RPMI8226 (cell line): Measurements from ENCODE around the gene ZNF169.
"Not testable (repeated sequence)": the region's sequence is repeated elsewhere in the genome, so short reads cannot be mapped to it uniquely, and the experiment has no call there.

ENCODE experiments used
- DNase-seq: peaks from one replicate; pipeline ENCODE4 v3.0.0-alpha.2; 2015

Gene ZNF169

DNA sequence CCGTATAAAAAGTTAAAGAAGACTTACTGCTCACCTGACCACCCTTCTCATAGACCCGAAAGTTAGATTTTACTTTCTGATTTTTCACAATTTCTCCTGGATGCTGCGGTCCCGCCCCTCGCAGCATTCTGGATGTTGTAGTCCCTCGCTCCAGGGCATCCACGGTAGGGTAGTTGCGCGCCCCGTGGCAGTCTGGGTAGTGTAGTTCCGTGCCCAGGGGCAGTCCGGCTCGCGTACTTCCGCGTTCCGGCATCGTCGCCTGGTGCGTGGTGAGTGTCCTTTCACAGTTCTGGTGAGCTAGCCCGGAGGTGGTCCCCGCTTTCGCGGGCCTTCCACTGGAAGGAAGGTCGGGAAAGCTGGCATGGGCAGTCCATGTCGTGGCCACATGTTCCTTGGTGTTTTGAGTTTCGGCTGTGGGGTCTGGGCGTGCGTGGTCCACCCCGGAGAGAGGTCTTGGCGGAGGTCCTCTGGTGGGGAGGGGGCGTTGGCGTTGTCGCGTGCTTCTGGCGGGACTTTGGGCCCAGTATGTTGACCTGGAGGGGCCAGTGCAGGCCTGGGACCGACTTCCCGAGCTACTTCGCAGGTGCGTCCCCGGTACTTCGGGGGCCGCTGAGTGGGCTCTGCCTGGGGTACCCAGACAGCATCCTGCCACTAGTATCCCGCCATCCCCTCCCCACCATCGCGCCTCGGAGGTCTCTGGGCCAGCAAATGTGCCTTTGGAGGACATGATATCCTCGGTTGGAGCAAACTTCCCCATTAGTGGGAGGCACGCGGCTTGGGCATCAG is at the start of gene ZNF169:
Gene ZNF169, plus strand, starts transcription at position 222 of the 786 bp plus-strand sequence. CDS start 19,515 bp downstream, outside the sequence.
- DNase-seq: peak; percentile 87

DNA sequence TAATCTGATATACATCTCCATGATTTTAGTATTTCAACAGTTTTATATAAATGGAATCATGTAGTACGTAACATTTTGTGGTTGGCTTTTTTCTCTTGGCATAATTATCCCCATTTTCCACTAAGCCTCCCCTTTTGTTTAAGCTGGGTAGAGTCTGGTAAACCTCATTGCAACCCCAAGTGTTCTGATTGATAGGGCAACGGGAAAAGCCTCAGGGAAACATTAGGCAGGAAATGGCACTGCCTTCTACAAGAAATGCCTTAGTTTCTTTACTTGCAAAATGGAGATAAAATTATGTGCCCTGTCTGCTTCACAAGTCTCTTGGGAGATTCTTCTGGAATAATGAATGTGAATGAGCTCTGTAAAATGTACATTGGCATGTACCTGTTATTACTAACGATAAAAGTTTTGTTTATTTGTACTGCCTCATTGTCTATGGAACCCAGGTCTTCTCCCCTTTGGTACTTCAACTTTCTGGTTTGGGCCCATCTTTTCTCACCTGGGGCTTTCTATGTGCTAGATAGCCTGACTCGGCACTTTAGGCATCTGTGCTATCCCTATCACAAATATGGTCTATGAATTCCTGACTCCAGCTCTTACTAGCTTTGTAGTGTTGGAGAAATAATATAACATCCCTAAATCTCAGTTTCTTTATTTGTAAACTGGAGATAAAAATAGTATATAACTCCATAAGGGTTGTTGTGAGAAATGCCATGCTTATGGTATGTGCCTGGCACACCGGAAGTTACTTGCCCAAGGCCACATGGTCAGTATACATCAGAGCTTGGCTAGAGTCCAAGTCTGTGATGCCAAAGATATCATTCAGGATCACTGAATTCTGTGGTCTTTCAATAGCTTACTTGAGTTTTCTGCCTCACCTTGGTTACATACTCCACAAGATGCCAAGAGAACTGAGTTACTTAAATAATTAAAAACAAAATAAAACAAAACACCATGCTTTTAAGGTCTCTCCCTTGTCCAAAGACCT is 48.2 kb upstream of the ZNF169 start:
- DNase-seq: peak; percentile 13

DNA sequence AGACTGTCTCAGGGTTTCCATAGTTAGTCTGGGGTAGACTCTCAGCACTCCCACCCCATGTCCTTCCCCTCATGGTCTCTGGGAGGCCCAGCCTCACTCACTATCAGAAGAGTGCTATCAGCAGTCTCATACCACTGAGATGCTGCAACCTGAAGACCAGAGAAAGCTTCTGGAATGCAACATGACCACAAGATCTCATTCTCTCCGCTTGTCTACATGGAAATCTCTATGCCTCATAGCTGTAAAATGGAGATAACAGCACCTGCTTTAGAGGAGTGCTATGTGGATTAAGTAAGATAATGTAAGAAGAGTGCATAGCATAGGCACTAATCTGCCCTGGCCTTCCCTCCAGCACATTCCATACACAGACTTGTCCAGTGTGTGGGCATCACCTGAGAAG is 47.0 kb upstream of the ZNF169 start:
- DNase-seq: no peak

DNA sequence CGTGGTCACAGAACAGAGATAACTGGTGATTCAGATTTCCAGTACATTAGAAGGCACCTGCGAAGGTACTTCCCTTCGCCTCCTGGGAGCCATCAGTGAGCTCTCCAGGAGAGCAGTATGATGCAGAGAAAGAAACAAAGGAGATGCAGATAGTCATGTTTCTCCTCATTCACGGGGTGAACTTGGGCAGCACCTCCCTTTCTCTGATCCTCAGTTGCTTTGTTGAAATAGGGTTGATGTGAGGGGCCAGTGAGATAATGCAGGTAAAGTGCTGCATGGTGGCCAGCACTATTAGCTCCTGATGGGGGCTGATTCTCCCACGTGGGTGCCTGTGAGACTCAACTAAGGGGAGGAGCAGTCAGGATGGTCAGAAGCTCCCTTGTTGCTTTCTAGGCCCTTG is 46.6 kb upstream of the ZNF169 start:
- no peak for DNase-seq

DNA sequence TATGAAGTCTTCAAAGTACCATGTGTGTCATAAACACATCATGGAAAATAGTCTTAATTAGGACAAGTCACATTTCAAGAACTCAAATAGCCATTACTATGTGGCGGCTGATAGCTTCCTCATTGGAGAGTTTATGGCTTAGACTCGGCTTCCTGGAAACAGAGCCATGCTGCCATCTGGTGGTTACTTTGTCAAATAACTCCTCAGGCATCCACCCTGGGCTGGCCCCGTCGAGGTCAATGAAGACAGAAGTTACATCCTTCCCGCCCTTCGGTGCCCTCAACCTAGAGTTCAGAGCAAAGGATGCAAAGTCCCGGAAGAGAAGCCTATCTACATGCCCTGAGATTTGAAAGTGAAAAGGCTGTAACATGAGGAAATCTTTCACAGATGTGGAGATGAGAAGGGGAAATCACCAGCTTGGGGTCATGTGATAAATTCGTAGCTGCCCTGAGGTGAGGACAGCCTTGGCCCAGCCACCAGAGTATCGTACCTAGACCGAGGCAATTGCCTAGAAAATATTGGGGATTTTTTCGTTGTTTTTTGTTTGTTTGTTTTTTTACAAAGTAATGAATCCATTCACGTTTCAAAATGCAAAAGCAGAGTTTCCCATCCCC is 45.5 kb upstream of the ZNF169 start:
- peak; percentile 74 for DNase-seq

DNA sequence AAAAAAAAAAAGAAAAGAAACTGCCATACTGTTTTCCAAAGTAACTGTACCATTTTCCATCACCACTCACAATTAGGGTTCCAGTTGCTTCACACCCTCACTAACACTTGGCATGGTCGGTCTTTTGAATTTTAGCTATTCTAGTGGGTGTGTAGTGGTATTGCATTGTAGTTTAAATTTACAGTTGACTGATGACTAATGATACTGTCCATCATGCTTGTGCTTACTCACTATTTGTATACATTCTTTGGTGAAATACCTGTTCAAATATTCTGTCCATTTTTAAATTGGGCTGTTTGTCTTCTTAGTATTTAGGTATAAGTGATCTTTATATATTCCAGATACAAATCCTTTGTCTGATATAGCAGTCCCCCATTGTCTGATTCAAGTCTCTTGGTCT is 36.2 kb upstream of the ZNF169 start:
- no peak for DNase-seq

DNA sequence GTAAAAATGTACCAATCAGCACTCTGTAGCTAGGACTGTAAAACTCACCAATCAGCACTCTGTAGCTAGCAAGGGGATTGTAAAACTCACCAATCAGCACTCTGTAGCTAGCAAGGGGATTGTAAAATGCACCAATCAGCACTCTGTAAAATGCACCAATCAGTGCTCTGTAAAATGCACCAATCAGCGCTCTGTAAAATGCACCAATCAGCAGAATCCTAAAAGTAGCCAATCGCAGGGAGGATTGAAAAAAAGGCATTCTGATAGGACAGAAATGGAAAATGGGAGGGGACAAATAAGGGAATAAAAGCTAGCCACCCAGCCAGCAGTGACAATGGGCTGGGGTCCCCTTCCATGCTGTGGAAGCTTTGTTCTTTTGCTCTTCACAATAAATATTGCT is 33.7 kb upstream of the ZNF169 start:
- DNase-seq: not testable (repeated sequence)

DNA sequence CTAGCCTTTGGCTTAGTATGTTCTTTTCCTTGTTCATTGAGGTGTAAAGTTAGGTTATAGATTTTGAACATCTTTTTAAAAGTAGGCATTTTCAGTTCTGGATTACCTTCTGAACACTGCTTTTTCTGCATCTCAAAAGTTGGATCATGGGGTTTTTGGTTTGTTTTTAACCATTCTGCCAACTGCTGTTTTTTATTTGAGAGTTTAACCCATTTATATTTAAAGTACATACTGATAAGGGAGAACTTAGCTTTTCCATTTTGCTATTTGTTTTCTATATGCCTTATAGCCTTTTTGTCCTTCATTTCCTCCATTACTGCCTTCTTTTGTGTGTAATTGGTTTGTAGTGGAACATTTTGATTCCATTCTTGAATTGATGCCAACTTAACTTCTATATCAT is 30.5 kb upstream of the ZNF169 start:
- DNase-seq: no peak

DNA sequence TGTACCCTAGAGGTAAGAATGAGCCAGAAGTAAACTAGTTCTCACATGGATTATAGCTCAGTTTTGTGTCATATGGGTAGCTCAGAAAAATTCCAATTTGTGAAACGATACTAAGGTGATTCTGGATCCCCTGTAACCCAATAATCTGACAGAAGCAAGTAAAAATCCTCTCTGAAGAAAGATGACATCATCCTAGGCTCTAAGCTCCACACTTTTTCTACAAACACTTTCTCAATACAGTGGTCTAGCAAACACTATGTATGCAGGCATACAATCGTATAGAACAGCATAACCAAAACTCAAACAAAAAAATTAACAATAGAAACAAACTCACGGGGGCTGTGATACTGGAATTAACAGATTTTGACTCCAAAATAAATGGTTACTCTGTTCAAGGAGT is 26.7 kb upstream of the ZNF169 start:
- DNase-seq: no peak

DNA sequence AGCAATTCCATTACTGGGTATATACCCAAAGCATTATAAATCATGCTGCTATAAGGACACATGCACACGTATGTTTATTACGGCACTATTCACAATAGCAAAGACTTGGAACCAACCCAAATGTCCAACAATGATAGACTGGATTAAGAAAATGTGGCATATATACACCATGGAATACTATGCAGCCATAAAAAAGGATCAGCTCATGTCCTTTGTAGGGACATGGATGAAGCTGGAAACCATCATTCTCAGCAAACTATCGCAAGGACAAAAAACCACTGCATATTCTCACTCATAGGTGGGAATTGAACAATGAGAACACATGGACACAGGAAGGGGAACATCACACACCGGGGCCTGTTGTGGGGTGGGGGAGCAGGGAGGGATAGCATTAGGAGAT is 18.0 kb upstream of the ZNF169 start:
- not testable (repeated sequence) for DNase-seq

DNA sequence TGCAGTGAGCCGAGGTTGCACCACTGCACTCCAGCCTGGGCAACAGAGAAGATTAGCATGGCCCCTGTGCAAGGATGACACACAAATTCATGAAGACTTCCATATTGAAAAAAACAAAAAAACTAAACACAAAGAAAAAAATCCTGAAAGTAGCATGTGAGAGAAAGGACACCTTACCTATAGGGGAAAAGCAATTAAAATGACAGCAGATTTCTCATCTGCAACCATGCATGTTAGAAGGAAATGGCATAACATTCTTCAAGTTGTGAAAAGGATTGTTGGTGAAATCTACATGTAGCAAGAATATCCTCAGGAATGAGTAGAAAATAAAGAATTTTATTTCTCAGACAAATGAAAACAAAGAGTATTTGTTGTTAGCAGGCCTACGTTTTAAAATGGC is 13.4 kb upstream of the ZNF169 start:
- DNase-seq: no peak

DNA sequence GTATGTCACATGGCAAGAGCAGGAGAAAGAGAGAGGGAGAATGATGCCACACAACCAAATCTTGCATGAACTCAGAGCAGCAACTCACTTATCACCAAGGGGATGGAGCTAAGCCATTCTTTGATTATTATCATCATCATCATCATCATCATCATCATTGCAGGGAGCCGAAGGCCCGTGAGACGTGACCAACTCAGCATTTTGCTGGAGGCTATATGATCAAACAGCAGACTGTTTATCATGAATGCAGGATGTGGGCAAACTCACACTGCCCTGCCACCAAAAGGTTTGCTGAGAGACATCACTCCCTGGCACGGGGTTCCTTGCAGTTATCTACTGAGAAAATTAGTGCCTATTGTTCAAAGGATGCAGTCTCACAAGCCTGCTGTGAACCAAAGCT is 8.6 kb upstream of the ZNF169 start:
- DNase-seq: no peak

DNA sequence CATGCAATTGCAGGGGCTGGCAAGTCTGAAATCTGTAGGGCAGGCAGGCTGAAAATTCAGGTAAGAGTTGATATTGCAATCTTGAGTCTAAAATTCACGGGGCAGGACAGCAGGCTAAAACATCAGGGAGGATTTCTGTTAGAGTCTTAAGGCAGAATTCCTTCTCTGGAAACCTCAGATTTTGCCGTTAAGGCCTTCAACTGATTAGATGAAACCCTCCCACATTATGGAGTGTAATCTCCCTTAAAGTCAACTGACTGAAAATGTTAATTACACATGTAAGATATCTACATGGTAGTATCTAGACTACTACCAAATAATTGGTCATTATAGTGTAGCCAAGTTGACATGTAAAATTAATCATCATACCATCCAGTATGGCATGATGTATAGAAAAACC is 3.1 kb upstream of the ZNF169 start:
- DNase-seq: no peak

DNA sequence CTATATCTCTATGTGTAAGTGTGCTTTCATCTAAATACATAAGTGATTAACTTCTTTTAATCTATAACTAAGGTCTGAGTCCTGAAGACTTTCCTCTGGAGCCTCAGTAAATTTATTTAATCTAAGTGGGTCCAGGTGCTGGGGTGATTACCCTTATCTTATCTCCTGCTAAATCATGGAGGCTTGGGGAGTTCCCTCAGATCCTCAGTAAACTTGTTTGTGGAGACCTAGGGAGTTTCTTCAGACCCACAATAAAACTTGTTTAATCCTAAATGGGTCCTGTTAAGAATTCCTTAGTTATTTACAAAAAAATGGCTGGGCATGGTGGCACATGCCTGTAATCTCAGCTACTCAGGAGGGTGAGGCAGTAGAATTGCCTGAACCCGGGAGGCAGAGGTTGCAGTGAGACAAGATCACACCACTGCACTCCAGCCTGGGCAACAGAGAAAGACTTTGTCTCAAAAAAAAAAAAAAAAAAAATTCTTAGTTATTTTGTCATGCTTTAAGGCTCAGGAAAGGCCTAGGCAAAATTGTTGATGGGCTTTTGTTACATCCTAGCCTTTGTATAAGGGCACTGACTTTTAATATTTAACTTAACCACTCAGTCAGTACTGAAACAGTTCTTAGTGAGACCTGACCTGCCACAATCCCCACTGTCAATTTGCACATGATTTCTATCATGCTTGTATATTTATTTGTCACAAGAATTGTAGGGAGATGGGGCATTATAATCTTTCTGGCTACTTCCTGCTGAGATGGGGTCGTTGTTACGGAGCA is 6.7 kb downstream of the ZNF169 start:
- not testable (repeated sequence) for DNase-seq

DNA sequence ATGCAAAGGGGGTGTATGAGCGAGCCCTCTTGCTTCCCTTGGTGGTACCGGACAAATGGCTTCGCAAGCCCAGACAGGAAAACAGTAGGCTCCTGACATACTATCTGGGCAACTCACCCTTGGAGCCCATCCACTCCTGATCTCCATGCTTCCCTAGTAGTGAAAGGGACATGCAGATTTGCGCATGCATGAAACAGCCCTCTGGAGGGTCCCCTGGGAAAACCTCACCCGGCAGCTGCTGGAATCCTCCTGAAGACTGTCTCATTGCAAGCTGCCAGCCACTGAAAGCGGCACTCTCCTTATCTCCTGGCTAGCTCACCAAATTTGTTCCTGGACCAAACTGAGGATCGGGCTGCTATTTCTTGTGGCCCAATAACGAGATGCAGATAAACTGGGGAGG is 10.2 kb downstream of the ZNF169 start:
- DNase-seq: no peak

DNA sequence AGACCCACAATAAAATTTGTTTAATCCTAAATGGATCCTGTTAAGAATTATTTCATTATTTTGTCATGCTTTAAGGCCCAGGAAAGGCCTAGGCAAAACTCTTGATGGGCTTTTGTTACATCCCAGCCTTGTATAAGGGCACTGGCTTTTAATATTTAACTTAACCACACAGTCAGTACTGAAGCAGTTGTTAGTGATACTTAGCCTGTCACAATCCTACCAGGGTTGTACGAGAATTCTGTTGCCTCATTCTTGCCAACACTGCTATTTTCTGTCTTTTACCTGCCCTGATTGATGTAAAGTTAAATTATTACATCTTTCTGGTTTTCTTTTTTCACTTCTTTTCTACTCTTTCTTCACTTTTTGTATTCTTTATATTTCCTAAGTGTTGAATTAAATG is 10.9 kb downstream of the ZNF169 start:
- no peak for DNase-seq

DNA sequence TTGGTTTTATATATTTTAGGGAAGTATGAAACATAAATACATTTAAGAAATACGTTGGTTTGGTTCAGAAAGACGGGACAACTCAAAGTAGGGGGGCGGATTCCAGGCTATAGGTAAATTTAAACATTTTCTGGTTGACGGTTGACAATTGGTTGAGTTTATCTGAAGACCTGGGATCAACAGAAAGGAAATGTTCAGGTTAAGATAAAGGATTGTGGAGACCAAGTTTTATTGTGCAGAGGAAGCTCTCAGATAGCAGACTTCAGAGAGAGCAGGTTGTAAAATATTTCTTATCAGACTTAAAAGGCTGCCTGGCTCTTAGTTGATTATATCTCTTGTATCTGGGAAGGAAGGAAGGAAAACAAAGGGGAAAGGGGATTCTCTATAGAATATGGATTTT is 17.9 kb downstream of the ZNF169 start:
- DNase-seq: not testable (repeated sequence)

DNA sequence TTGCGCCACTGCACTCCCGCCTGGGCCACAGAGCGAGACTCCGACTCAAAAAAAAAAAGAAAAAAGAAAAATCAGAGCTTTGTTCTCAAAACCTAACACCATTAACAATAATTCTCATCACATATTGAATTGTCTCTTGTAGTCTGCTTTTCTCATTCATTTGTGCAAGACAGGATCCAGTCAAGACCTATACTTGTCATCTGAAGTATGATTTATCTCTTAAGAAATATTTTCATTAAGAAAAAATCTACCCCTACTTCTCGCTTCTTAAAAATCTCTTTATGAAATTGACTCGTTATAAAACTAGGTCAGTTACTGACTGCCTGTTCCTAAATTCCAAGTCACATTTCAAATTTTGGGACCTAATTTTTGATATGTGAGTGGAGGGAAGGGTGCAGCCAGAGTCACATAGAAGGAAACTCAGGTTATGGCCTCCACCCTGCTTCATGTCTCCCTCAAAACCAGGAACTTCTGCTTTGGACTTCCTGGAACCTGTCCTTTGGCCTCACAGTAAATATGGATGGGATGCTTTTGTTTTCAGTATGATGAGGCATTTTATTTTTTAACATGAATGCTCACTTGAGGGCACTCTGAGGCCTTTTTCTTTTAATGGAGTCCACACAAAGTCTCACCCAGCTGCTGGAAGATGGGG is 18.9 kb downstream of the ZNF169 start:
- no peak for DNase-seq

DNA sequence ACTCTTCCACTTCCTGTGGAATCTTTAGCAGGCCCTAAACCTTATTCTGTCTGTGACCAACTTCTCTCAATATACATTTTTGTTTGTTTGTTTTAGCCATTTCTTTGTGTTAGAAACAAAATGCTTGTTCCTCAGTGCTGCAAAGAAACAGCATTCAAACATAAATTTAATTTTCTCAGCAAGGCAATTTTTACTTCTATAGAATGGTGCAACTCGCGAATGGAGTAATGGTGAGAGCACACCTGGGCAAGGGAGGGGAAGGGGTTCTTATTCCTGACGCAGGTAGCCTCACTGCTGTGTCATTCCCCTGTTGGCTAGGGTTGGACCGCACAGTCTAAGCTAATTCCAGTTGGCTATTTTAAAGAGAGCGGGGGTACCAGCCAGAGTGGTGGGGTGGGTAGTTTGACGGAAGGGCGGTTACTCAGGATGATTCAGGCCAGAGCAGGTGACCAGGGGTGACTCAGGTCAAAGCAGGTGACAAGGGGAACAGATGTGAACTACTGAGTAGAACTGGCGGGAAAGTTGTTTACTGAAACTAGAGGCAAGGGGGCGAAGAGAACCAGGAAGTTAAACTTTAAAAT is 21.4 kb downstream of the ZNF169 start:
- DNase-seq: no peak

DNA sequence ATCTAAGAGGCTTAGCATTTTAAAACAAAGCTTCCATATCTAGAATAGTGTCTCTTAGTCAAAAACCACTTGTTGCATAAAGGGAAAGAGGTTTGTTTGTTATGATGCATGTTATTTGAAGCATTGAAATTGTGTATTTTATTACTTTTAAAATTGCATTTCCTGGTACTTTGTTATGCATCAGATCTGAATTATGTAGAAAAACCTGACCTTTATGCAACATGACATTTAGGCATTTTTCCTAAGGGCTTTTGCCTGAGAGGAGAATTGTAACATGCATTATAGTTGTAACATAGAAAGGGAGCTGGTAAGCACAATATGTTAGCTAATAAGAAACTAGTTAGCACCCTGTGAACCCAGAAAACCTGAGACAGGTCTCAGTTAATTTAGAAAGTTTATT is 22.0 kb downstream of the ZNF169 start:
- DNase-seq: no peak

DNA sequence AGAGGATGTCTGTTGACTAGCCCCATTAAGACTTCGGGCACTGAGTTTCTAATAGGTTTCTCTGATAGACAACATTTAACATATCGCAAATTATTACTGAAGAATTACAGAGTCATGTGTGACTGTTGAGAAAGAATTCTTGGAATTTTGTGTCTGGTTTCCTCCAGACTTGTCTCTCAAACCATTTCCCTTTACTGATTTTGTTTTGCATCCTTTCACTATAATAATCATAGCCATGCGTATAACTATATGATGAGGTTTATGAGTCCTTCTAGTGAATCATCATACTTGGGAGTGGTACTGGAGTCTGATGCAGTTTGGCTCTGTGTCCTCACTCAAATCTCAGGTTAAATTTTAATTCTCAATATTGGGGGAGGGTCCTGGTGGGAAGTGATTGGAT is 27.0 kb downstream of the ZNF169 start:
- DNase-seq: no peak
